Activated CD4-positive, alpha-beta T cell treated with anti-CD3 and anti-CD28 coated beads for 24 hours (primary cell): Measurements from ENCODE around the gene TFCP2.

ENCODE experiments used
- DNase-seq, 2 donors: peaks; one replicate each; pipeline ENCODE4 v3.0.0-alpha.2; 2020; ENCODE audit warnings: low read depth in 2 of 2

The TFCP2 gene

GRCh38 chr12:51197736-51198567, 25.0 kb upstream of the TFCP2 start:
- no peak for DNase-seq

- no peak for DNase-seq
Measured at GRCh38 chr12:51196547-51196946, 23.6 kb upstream of the TFCP2 start.

DNA sequence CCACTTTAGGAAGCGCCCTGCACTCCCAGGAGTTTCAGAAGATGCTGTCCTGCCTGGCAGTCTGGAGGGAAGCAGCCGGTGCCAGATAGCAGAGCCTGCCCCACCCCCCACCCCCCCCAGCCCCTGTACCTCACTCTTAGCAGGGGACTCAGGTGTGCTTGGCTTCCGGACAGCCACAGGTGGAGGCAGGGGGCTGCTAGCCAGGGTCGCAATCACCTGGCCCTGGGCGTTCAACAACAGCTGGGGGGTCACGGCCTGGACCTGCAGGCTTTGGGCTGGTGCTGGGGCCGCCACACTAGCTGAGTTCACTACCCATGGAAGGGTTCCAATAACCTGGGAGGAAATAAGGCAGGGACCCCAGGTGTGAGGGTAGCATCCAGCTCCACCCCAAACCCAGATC, 22.9 kb upstream of the TFCP2 start:
- no peak for DNase-seq

DNA sequence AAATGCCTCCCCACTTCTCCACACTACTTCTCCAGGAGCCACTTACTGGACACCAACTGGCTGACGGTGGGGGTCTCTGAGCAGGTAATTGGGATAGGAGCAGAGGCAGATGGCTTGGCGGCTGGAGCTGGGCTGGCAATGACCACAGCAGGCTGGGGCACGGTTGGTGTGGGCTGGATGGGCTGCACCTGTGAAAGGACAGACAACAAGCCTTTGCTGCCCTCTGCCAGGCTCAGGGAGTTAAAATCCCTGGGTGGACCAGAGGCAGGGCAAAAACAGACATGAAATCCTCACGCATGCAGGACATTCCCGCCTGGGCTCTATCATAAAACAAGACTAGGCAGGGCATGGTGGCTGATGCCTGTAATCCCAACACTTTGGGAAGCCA, 19.3 kb upstream of the TFCP2 start:
- DNase-seq: no peak

DNA sequence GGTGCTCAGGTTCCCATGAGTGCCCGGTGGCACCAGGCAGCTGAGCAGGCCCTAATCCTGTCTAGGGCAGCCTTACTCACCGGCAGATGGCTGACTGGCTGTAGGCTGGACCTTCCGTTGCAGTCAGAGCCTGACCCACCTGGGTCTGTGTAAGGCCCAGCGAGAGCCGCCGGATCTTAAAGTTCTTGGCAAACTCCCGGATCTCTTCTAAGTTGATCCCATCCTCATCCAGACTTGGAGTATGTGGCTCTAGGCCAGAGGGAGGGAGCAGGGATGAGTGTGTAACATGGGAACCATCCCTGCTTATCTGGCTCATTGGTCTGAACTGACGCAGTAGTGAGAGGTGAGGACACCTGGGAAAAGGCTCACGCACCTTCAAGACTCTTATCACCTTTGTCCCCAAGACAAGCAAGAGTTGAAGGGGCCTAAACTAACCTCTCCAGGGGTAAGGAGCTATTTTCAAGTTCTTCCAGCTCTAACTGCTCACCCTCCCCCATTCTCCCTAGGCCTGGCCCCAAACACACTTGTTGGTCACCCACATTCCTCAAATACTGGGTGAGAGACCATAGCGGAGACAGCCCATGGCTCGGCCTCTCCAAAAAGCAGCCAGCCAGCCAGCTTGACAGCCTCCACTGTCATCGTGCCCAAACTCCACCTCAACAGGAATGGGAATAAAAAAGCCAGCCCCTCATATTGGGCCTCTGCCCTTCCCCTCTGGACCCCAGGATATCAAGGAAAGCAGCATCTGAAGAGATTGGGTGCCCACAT, 18.8 kb upstream of the TFCP2 start:
- DNase-seq: no peak

DNA sequence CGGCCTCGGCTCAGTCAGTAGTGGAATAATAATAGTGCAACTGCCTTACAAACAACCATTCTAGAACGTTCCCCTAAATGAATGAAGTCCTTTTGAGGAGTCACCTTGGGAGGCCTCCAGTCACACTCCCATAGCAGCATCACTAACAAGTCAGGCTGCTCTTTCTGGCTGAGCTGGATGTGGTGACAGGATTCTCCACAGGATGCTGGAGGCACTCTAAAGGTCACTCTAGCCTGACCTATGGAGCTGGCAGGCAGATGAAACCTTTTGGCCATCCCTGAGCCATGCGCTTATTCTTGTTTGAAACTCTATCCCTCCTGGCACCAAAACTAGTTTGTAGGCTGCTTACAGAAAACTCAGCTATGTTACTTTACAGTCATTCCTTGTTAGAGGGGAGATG, 17.9 kb upstream of the TFCP2 start:
- DNase-seq: no peak

DNA sequence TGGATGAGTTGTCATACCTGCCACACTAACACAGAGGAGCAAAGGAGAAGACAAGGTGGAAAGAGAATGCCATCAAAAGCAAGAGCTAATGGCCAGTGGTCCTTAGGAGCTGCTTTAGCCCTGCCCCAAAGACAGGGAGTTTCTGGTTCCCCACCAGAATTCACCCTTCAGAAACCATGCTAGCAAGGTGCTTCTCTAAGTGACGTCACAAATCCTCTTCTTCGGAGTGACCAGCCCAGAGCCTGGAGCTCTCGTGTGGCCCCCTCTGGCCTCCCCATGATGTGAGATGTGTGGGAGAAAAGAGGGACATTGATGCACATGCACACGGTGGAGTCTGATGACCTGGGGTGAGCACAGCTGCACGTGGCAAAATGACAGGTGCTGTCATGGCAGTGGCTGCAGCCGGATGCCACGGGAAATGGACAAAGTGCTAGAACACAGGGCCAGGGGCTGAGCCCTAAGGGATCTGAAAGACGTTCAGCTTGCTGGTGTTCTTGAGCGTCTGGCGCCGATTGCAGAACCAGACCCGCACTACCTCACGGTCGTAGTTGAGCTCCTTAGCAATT, 16.9 kb upstream of the TFCP2 start:
- no peak for DNase-seq

GRCh38 chr12:51188359-51189051, 15.6 kb upstream of the TFCP2 start:
- DNase-seq: no peak

DNA sequence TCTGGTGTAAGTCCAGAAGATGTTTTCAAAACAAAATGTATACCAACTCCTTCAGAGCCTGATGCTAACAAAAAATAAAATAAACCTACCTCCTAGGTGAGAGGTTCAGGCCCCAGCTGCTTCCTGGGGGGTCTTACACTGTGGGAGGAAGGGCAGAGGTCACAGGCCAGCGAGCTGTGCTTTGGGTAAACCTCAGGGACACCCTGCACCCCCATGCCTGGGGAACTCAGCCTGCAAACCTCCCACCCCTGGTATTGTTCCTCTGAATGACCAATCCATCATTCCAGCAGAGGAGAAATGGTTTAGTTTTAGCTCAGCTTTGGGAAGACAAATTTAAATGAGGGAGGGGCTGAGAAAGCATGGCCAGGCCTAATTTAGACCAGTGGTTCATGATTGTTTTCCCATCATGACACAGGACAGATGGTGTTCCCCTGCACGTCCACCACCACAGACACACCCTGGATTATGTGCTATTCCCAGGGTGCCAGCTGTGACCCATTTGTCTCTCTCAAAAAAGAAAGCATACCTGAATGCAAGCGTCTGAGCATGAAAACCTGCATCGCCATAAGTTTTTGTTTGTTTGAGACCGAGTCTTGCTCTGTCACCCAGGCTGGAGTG, 14.5 kb upstream of the TFCP2 start:
- no peak for DNase-seq

DNA sequence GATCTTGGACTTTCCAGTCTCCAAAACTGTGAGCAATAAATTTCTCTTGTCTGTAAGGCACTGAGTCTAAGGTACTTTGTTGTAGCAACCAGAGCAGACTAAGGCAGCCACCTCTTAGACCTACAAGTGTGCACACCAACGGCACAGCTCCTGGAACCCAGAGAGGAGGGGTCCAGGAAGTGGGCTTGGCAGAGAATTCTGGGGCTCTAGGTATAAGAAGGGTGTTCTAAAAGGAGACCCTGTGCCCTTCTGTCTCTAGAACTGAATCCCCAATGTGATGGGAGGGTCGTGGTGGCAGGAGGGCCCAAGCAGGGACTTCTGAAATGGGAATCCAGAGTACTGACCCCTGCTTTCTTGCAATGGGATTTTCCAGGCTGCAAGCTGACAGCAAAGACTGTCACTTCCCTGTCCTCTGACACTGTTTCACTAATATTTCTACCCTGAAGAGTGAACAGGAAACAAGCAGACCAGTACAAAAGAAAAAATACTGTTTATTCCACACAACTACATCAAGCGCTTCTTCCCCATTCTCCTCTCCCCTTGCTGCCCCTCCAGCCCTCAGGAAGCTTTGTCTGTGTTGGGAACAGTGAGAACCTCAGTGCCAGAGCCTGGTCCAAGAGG, 13.6 kb upstream of the TFCP2 start:
- DNase-seq: no peak

DNA sequence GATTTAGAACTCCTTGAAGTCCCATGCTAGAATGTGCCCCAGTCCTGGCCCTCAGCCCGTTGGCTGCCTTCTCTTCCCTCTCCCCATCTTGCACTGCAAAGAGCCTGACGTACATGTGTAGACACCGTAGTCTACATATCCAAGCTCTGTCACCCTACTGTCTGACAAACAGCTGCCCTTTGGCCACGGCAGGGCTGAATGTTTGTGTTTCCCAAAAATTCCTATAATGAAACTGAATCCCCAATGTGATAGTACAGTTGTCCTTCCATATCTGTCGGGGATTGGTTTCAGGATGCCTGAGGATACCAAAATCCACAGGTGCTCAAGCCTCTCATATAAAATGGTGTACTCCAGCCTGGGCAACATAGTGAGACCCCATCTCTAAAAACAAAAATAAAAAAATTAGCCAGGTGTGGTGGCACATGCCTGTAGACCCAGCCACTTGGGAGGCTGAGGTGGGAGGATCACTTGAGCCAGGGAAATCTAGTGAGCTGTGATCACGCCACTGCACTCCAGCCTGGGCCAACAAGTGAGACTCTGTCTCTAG, 12.3 kb upstream of the TFCP2 start:
- DNase-seq: no peak

DNA sequence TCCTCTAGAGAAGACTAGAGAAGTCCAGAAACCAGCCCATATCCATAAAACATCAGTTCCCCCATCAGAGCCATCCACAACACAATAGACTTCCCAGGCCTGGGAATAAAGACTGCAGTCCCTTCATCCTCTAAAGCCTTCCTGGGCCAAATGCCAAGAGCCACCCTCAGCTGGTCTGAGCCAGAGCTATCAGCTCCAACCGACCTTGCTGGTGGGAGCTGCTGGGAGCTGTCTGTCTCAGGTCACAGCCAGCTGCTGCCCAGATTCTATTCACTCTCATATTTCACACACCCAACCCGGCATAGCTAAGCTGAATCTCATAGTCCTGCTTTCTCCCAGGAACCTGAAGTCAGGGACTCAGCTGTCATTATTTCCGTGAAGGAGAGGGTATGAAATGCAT, 10.9 kb upstream of the TFCP2 start:
- no peak for DNase-seq

- DNase-seq: no peak
Measured at GRCh38 chr12:51183349-51183748, 10.4 kb upstream of the TFCP2 start.

GRCh38 chr12:51181558-51181957, 8.6 kb upstream of the TFCP2 start:
- no peak for DNase-seq

- DNase-seq: no peak
Measured at GRCh38 chr12:51177897-51178296, 5.0 kb upstream of the TFCP2 start.

GRCh38 chr12:51174501-51174900, 1.6 kb upstream of the TFCP2 start:
- DNase-seq: no peak

GRCh38 chr12:51171884-51172514, 936 bp downstream of the TFCP2 start:
- DNase-seq: no peak

DNA sequence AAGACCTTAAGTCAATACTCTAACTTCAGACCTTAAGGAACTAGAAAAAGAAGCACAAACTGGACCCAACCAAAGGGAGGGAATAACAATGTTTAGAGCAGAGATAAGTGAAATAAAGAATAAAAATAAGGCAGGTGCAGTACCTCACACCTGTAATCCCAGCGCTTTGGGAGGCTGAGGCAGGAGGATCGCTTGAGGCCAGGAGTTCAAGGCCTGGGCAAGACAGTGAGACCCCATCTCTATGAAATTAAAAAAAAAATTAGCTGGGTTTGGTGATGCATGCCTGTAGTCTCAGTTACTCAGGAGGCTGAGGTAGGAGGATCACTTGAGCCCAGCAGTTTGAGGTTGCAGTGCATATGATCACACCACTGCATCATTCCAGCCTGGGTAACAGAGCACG, 9.1 kb downstream of the TFCP2 start:
- no peak for DNase-seq

GRCh38 chr12:51162217-51162616, 10.7 kb downstream of the TFCP2 start:
- DNase-seq: no peak

DNA sequence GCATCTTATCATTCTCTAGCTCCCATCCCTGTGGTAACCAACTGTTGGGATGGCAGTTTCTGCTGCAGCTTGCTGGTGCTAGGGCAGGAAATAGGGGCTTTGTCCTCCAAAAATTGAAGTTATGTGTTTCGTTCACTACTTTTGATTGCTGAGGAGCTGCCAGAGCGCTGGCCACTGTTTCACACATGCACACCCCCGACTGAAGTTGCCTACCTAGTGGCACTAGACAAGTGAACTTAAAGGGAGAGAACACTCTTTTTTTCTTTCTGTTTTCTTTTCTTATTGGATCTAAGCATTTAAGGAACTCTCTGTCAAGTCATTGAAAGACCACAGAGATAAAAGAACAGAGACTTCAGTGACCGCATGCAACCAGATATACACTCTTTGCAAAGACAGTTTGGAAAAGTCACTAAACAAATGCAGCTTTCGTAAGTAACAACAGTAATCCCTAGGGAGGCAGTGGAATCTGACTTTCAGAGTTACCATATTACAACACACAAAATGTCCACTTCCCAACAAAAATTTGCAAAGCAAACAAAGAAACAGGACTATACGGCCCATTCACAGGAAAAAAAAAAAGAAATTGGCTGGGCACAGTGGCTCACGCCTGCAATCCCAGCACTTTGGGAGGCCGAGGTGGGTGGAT, 12.0 kb downstream of the TFCP2 start:
- DNase-seq: no peak
